ENCODE results near the gene TMPRSS9.
"Not testable (repeated sequence)": the region's sequence is repeated elsewhere in the genome, so short reads cannot be mapped to it uniquely, and the experiment has no call there.

DNA sequence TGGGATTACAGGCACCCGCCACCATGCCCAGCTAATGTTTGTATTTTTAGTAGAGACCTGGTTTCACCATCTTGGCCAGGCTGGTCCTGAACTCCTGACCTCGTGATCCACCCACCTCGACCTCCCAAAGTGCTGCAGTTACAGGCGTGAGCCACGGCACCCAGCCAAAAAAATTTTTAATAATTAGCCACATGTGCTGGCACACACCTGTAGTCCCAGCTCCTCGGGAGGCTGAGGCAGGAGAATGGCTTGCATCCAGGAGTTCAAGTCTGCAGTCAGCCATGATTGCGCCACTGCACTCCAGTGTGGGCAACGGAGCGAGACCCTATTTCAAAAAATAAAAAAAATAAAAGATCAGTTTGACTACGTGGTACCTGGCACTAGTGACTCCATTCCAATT is 98.7 kb downstream of the TMPRSS9 start:
- TF ChIP-seq, protein P1, sequence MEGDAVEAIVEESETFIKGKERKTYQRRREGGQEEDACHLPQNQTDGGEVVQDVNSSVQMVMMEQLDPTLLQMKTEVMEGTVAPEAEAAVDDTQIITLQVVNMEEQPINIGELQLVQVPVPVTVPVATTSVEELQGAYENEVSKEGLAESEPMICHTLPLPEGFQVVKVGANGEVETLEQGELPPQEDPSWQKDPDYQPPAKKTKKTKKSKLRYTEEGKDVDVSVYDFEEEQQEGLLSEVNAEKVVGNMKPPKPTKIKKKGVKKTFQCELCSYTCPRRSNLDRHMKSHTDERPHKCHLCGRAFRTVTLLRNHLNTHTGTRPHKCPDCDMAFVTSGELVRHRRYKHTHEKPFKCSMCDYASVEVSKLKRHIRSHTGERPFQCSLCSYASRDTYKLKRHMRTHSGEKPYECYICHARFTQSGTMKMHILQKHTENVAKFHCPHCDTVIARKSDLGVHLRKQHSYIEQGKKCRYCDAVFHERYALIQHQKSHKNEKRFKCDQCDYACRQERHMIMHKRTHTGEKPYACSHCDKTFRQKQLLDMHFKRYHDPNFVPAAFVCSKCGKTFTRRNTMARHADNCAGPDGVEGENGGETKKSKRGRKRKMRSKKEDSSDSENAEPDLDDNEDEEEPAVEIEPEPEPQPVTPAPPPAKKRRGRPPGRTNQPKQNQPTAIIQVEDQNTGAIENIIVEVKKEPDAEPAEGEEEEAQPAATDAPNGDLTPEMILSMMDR (IDR thresholded peaks at IDR 0.05) = not testable (repeated sequence)
- not testable (repeated sequence) for TF ChIP-seq POLR2A (IDR thresholded peaks at IDR 0.05)

Measured in thyroid gland (tissue), 4 donors.